Middle frontal gyrus (tissue), 1 donor: Measurements from ENCODE around the gene RAPH1.
"Not testable (repeated sequence)": the region's sequence is repeated elsewhere in the genome, so short reads cannot be mapped to it uniquely, and the experiment has no call there.

Experiments
- DNase-seq: peaks from one replicate; pipeline ENCODE4 v3.0.0-alpha.2; 2015; ENCODE audit warnings: low spot score; ENCODE audit errors: extremely low spot score

RAPH1 gene

DNA sequence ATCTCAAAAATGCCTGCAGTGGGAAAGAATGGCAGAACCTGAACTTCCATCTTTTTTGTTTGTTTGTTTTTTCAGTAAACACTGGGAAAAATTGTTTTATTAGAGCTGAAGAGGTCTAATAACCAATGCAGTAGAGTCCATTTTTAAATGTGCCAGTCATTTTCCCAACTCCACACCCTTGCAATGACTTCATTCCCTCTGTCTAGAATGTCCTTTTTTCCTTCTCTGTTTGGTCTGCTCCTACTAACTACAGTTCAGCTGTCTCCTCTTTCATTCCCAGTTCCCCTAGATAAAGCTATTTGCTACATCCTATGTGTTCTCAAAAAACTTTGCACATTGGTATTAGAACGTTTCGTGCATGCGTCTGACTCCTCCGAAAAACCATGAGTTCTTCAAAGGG is 9.3 kb upstream of the RAPH1 start:
- DNase-seq: no peak

DNA sequence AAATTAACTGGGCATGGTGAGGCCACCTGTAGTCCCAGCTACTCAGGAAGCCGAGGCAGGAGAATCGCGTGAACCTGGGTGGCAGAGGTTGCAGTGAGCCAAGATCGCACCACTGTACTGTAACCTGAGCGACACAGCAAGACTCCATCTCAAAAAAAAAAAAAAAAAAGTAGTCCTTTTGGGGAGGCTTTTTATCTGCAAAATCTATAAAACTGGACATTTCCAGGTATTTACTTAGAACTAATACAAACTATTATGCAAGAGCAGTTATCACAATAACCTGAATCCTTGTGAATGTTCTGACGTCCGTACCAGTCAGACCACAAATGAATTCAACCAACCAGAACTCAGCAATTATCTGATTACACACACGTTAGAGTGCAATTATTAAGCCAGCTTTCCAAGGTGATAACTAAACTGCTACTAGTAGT is 8.8 kb upstream of the RAPH1 start:
- no peak for DNase-seq

DNA sequence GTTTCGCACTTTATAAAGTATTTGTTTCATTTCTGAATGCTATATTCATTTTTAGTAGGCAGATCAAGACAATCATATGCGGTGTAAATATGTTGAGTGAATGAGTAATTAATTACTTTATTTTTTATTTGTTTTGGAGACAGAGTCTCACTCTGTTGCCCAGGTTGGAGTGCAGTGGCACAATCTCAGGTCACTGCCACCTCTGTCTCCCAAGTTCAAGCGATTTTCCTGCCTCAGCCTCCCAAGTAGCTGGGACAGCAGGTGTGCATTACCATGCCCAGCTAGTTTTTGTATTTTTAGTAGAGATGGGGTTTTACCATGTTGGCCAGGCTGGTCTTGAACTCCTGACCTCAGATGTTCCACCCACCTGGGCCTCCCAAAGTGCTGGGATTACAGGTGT is 5.5 kb upstream of the RAPH1 start:
- DNase-seq: not testable (repeated sequence)

DNA sequence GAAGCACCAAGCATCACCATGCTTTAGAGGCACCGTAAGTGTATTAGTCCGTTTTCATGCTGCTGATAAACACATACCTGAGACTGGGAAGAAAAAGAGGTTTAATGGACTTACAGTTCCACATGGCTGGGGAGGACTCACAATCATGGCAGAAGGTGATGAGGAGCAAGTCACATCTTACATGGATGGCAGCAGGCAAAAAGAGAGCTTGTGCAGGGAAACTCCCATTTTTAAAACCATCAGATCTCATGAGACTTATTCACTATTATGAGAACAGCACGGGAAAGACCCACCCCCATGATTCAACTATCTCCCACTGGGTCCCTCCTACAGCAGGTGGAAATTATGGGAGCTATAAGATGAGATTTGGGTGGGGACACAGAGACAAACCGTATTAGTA is 3.1 kb upstream of the RAPH1 start:
- DNase-seq: not testable (repeated sequence)

DNA sequence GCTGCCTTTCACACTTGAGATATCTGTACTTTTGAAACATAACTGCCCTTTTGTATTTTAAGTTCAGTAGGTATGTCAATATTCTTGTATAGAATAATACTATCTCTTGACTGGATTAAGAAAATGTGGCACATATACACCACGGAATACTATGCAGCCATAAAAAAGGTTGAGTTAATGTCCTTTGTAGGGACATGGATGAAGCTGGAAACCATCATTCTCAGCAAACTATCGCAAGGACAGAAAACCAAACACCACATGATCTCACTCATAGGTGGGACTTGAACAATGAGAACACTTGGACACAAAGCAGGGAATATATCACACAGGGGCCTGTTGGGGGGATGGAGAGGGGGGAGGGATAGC is 1.5 kb upstream of the RAPH1 start:
- not testable (repeated sequence) for DNase-seq

DNA sequence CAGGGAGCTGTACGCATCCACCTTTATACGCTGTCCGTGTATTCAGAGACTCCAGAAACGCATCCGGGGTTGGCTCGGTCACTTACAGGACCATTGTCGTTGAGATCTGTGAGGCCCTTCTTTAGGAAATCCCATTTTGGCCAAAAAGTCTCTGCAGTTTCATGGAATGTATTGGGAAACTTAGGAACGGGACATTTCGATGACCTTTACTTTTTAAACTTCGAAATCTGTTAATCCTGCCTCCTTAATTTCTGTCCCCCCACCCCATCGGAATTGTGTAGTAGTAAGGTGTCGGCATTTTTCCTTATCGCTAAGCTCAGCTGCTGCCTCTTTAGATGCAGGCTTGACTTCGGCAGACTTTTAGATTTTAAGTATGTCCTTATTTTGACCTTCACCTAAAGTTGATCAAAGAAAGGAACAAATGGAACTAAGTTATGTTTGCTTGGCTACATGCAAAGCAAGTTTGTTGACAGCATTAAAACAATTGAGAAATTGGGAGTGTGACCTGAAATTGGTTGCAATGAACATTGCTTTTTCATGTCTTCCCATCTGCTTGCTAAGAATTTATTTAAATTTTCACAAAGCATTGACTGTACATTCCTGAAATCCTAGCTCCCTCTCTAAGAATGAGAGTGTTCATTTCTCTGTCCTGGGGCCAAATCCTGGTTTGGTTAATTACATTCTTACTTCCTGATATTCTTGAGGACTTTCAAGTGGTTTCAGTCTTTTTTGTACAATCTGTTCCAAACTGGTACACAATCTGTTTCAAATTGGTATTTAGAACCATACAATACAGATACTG is 884 bp upstream of the RAPH1 start:
- DNase-seq: no peak

DNA sequence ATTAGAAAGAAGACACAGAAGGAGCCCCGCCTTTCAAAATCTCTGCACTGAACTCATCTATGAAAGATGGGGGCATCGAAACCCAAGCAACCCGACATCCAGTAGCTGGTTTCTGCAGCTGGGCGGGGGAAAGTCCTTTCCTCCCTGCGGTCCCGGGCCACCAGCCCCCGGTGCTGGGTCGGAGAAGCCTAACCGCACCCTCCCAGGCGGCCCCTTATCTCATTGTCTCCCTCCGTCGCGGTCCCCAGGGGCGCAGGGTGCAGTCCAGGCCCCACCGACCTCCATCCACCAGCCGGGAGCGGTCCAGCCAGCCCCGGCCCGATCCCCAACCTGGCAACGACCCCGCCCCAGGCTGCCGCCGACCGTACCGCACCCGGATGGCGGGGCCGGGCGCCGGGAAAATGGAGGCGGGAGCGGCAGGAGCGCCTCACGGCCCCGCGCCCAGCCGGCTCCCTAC is 452 bp downstream of the RAPH1 start:
- no peak for DNase-seq

DNA sequence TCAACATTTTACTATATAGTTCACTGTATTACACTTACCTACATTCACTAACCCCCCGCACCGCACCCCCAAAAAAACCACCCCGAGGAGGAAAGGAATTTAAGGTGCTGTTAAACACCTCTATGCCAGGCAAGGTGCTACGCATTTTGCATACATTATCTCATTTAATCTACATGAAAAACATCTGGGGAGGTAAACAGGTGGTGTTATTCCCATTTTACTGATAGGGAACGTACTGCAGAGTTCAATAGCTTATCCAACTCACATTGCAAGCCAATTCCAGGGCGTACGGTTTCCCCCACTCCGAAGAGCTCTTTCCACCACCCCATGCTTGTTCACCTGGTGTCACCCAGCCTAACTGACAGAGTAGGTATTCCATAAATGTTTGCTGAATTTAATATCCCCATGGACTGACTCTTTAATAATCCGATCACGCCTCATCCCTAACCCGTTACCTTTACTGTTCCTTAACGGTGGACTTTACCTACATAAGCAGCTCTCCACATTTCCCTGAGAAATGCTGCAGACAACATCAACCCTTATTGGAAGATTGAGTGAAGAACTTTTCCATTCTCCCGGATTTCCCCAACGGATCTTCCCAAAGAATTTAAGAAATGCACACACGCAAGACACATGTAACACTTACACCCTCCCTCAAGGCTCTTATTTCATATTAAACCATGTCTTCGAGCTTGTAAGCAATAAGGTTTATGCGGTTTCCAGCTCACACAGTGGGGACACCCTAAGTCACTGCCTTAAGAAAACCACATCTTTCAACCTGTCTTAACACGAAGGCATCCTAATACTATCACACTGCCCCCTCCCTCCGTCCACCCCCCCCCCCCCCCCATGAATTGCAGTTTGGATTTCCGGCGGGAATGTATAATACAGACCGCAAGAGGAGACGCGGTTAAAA is 1.2 kb downstream of the RAPH1 start:
- no peak for DNase-seq

DNA sequence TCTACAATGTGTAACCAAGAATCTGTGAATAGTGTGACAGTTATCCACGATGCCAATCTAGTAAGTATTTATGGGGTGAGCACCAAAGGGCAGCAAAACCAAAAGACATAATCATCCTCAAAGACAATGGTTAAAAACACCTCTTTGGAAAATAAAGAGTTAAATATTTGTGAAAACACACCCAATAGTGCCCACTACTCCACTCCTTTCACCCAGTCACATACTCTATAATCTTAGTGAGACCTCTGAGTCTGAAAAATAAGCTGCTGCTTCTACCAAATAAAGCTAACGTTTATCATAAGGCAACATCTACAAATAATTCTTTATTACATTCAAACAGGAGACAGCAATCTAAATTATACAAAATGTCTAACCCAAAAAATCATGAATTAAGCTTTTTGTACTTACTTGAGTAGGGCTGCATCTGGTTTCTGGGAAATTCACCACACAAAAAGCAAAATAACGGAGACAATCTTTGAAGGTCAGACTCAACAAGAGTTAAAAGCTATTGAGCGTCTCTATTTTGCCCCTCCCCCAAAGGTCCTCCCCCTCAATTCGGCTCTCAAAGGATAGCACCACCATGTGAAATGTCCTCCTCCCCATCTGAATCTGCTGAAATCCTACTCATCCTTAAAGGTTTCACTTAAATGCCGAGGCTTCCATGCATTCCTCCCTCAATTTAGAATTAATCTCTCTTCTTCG is 2.0 kb downstream of the RAPH1 start:
- no peak for DNase-seq

DNA sequence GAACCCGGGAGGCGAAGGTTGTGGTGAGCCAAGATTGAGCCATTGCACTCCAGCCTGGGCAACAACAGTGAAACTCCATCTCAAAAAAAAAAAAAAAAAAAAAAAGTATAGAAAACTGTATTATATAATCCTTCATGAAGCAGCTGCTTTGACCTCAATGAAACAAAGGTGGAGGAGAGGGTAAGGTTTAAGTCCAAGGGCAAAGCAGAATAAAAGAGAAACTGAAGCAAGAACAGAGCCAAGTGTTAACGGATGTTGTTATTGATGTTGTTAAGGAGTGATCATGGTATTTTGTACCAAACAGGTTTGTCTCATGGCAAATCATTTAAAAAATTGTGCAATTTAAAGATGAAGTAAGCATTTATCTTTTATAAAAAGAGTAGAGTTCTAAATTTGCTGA is 7.4 kb downstream of the RAPH1 start:
- no peak for DNase-seq

DNA sequence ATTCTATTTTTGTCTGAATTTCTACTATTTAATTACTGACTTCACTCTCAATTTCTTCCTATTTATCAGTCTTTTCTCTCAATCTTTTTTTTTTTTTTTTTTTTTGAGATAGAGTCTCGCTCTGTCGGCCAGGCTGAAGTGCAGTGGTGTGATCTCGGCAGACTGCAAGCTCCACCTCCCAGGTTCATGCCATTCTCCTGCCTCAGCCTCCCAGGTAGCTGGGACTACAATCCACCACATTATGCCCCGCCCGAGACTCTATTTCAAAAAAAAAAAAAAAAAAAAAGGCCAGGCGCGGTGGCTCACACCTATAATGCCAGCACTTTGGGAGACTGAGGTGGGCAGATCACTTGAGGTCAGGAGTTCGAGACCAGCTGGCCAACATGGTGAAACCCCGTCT is 21.8 kb downstream of the RAPH1 start:
- DNase-seq: not testable (repeated sequence)

DNA sequence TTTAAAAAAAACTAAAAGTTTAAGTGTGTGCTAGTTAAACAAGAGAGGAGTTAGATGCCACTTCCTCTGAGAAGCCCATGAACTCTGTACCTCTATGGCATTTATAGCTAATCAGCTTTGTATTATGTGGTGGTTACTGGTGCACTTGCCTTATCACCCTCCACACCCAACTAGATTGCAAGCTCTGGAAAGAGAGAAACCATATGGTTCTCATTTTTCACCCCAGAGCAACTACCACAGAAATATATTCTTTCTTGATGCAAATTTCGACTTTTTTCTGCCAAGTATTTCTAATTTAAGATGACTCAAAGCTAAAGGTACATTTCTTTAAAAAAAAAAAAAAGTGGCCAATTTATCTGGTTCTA is 24.2 kb downstream of the RAPH1 start:
- DNase-seq: no peak

DNA sequence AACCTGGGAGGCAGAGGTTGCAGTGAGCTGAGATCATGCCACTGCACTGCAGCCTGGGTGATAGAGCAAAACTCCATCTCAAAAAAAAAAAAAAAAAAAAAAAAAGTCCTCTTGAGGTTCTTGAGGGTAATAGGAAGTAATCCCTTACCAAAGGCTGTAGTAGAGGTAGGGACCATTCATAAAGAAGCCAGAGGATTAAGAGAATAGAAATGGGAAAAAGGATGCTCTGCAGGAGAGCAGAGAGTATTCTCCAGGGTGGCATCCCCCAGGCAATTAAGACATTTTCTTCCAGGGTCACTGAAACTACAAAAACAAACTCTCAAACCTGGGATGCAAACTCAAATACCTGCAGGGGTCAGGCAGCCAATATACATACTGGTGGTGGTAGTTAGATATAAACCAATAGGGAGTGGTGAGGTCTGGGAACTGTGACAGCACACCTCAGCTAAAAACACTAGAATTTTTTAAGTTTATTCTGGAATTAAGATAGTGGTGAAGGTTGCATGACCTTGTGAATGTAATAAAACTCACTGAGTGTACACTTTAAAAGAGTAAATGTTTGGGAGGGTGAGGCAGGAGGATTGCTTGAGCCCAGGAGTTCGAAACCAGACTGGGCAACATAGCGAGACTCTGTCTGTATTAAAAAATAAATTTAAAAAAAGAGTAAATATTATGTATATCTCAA is 24.7 kb downstream of the RAPH1 start:
- DNase-seq: no peak

DNA sequence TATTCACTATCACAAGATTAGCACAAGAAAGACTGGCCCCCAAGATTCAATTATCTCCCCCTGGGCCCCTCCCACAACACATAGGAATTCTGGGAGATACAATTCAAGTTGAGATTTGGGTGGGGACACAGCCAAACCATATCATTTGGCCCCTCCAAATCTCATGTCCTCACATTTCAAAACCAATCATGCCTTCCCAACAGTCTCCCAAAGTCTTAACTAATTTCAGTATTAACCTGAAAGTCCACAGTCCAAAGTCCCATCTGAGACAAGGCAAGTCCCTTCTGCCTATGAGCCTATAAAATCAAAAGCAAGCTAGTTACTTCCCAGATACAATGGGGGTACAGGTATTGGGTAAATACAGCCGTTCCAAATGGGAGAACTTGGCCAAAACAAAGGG is 31.6 kb downstream of the RAPH1 start:
- DNase-seq: not testable (repeated sequence)

DNA sequence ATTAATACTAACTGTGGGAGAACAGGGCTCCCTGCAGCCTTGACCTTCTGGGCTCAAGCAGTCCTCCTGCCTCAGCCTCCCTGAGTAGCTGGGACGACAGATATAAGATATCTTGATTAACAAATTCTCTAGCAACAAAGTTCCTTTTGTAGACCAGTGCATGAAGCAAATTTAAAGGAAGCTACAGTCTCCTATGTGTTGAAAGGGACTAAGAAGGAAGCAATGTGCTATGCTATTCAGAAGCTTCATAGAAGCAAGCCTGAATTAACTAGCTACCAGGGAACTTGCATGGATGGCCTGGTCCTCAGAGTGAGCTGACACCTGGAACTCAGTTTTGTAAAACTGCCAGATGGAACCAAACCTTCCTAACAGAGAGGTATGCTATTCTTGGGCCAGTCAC is 33.2 kb downstream of the RAPH1 start:
- DNase-seq: no peak

DNA sequence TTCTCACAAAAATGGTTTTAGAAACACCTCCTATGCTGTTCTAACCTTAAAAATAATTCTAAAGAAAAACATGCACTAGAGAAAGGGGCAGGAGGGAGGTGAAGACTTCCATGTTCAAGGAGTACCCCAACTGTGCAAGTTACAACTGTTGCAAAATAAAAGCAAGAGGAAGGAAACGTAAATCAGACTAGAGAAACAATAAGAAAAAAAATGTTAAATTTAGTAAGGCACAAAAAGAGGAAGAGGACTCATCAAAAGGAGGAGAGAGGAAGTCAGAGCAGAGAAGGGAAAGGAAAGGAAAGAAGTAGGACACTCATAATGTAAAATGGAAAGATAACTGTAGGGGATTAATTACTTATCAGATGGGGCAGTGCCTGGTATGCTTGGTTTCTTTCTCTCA is 34.1 kb downstream of the RAPH1 start:
- no peak for DNase-seq

DNA sequence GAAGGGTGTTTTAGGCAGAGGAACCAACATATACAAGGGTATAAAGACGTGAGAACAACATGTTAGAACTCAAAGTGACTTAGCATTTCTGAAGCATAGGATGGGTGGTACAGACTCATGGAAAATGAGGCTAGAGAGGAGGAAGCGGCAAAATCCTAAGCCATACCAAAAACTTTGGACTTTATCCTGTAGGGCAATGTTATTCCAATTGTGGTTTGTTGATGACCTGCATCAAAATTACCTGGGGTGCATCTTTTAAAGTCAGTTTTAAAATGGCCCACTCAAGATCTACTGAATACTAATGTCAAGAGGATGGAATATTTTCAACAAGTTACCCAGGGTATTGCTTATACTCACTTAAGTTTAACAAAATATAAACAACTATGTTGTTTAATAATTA is 34.8 kb downstream of the RAPH1 start:
- no peak for DNase-seq

DNA sequence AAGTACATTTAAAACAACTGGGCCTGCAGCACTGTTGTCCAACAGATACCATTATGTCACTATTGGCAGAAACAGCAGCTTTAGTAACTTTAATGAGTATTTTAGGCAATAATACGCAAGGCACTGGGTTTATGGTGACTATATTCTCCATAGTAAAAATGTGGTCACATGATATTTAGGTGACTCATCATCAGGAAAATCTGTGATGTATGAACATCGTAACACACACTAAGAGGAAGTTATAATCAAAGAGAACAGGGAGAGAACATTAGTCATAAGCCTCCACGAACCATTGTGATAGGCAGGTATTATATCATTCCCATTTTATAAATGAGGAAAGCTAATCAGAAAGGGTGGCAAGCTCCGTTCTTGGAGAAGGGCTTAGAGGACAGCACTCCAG is 36.9 kb downstream of the RAPH1 start:
- no peak for DNase-seq

DNA sequence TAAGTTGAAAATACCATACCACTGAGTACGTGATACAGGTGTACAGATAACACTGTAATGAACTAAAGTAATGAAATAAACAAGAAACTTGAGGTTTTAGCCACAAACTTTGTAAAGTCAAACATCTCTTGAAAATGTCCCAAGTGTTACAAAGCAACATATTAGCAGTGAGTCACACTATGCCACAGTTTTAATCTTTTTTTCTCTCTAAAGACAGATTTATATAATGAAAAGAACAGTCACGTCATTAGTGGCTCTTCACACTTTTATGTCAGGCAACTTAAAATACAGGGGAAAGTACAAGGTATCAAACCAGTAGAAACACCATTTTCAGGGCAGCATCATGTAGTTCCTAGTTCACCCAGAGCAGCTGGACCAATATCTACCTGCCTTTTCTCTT is 42.1 kb downstream of the RAPH1 start:
- DNase-seq: no peak

DNA sequence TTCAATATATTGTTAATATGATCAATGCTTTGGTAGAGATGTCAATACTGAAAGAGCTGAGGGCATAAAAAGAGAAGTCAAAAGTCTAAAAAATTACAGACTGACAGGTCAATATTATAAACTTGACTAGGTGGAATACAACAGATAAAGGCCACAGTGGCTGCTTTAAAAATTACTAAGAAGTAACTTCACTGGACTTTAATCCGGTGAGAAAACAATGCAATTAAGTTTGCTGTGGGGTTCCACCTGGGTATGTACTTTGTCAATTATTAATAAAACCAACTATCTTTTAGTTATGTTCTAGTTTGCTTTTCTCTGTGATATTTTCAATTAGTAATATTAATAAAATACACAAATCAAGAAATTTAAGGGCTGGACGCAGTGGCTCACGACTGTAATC is 44.7 kb downstream of the RAPH1 start:
- no peak for DNase-seq

DNA sequence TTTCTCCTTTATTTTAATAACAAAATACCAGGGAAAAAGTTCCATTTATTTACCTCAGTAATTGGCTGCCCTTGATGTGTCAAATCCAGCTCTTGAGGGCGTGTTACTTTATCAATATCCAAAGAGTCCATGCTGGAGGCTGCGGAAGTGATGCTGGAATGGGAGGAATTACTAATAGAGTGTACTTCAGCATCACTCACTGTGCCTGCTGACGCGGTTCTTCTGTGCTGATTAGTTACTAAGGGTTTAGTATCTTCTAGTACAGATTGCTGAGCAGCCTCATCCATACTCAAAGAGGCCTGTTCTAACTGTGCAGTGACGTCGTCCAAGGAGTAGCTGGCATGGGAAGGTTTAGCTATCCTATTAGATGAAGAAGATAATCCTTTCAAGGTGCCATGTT is 45.6 kb downstream of the RAPH1 start:
- no peak for DNase-seq
